ENCODE data around the gene GGNBP2. TPM values are rescaled to one million over a fixed set of nuclear protein-coding genes. Genes with fewer than 3 reads are reported as not detected.
"Not testable (repeated sequence)": the region's sequence is repeated elsewhere in the genome, so short reads cannot be mapped to it uniquely, and the experiment has no call there.

The GGNBP2 gene
- total RNA-seq, 4 donors from 2014 or later = 48.6 to 128 (median 91.6) TPM

- DNase-seq = peak; percentile 68
- TF ChIP-seq POLR2AphosphoS5 (IDR thresholded peaks at IDR 0.05) (no peak), EP300 (IDR thresholded peaks at IDR 0.05; ENCODE audit: low read depth) (no peak), POLR2A (IDR thresholded peaks at IDR 0.05) (no peak), CTCF (IDR thresholded peaks at IDR 0.05) (peak; percentile 77 to 87 (median 81))
- peaks cover 10 to 48% (median 39%) of the 10 kb centered on the region in 4 donors for H3K4me1 ChIP-seq
- peak overlapping the region in 3 of 4 donors; percentile 85 to 90 (median 90) for H3K27ac ChIP-seq
- WGBS, 2 donors (ENCODE audit: low coverage in 1 of 2) = 5 to 13% methylated on average over 1 to 5 of the region's 5 CpGs
- no peaks in the 10 kb centered on the region for H3K27me3 ChIP-seq
- intact Hi-C loops (cut with DNase I; ENCODE audit: low total_unique reads) (no loop called here), in situ Hi-C loops (cut with MboI; ENCODE audit: low pct_ligation_motif_present in 1 of 4, low pct_unique_long_range_greater_than_20kb in 1 of 4, low sequenced_read_pairs in 3 of 4) (loop anchor here in 2 of 4 donors (25.0 kb wide), 2 partner anchors 634 to 784 kb away; partner anchors contain the start of gene C17orf78 (in 2 of the 2))
- H3K36me3 ChIP-seq = no peaks in the 10 kb centered on the region
- peak overlapping the region in 3 of 4 donors; percentile 61 to 89 (median 76) for H3K4me3 ChIP-seq
- H3K9me3 ChIP-seq = no peaks in the 10 kb centered on the region
Observed at GRCh38 chr17:36602924-36603384, 58.2 kb downstream of the GGNBP2 start.

- H3K27ac ChIP-seq; intact Hi-C loops (cut with DNase I; ENCODE audit: low total_unique reads); H3K36me3 ChIP-seq; H3K27me3 ChIP-seq; H3K9me3 ChIP-seq; DNase-seq; H3K4me3 ChIP-seq: not testable (repeated sequence)
- WGBS, 2 donors (ENCODE audit: low coverage in 1 of 2) = 75 to 93% methylated on average over 1 to 5 of the region's 5 CpGs
- in situ Hi-C loops (cut with MboI; ENCODE audit: low pct_ligation_motif_present in 1 of 4, low pct_unique_long_range_greater_than_20kb in 1 of 4, low sequenced_read_pairs in 3 of 4) = loop anchor here in 2 of 4 donors (25.0 kb wide), 2 partner anchors 632 to 782 kb away; partner anchors contain the start of gene C17orf78 (in 2 of the 2)
- H3K4me1 ChIP-seq = peaks cover 16 to 37% (median 24%) of the 10 kb centered on the region in 4 donors
Observed at GRCh38 chr17:36605028-36605427, 60.3 kb downstream of the GGNBP2 start.

GRCh38 chr17:36608280-36608679 is 63.6 kb downstream of the GGNBP2 start:
- Histone ChIP-seq H3K36me3 (no peaks in the 10 kb centered on the region), H3K4me3 (no peak overlapping the region), H3K27me3 (no peaks in the 10 kb centered on the region), H3K4me1 (peaks cover 2 to 13% (median 7%) of the 10 kb centered on the region in 4 donors), H3K9me3 (no peaks in the 10 kb centered on the region), H3K27ac (no peak overlapping the region)
- in situ Hi-C loops (cut with MboI; ENCODE audit: low pct_ligation_motif_present in 1 of 4, low pct_unique_long_range_greater_than_20kb in 1 of 4, low sequenced_read_pairs in 3 of 4) (loop anchor here in 2 of 4 donors (25.0 kb wide), 2 partner anchors 629 to 779 kb away; partner anchors contain the start of gene C17orf78 (in 2 of the 2)), intact Hi-C loops (cut with DNase I; ENCODE audit: low total_unique reads) (no loop called here)
- no peak for TF ChIP-seq POLR2AphosphoS5 (IDR thresholded peaks at IDR 0.05)
- no peak for TF ChIP-seq POLR2A (IDR thresholded peaks at IDR 0.05)
- no peak for TF ChIP-seq CTCF (IDR thresholded peaks at IDR 0.05)
- TF ChIP-seq EP300 (IDR thresholded peaks at IDR 0.05; ENCODE audit: low read depth) = no peak
- 60 to 100% methylated on average over 1 to 5 of the region's 7 CpGs for WGBS, 2 donors (ENCODE audit: low coverage in 1 of 2)
- no peak for DNase-seq

- Histone ChIP-seq H3K4me1 (peaks cover 0 to 6% (median 4%) of the 10 kb centered on the region in 4 donors), H3K9me3 (no peaks in the 10 kb centered on the region), H3K27me3 (peaks cover 2% of the 10 kb centered on the region), H3K36me3 (no peaks in the 10 kb centered on the region), H3K4me3 (no peak overlapping the region), H3K27ac (no peak overlapping the region)
- peak in 3 of 5 experiments; percentile 15 to 48 (median 30) for TF ChIP-seq CTCF (IDR thresholded peaks at IDR 0.05)
- TF ChIP-seq EP300 (IDR thresholded peaks at IDR 0.05; ENCODE audit: low read depth) = no peak
- intact Hi-C loops (cut with DNase I; ENCODE audit: low total_unique reads) = no loop called here
- in situ Hi-C loops (cut with MboI; ENCODE audit: low pct_ligation_motif_present in 1 of 4, low pct_unique_long_range_greater_than_20kb in 1 of 4, low sequenced_read_pairs in 3 of 4) = loop anchor here in 2 of 4 donors (25.0 kb wide), 2 partner anchors 628 to 778 kb away; partner anchors contain the start of gene C17orf78 (in 2 of the 2)
- peak; percentile 30 for DNase-seq
- WGBS, 2 donors (ENCODE audit: low coverage in 1 of 2) = 47% methylated on average over 24 of the region's 24 CpGs; no CpG with 5 or more reads in 1 of the 2 donors
Observed at GRCh38 chr17:36608794-36609497, 64.2 kb downstream of the GGNBP2 start.

All from transverse colon (tissue), 4 donors.